ENCODE measurements around the gene BCKDHA. TPM values are rescaled to one million over a fixed set of nuclear protein-coding genes. Genes with fewer than 3 reads are reported as not detected.
"Not testable (repeated sequence)": the region's sequence is repeated elsewhere in the genome, so short reads cannot be mapped to it uniquely, and the experiment has no call there.

The BCKDHA gene
- total RNA-seq, 1 experiment from 2014 or later: 19.4 TPM

GRCh38 chr19:41456342-41456918, 58.8 kb downstream of the BCKDHA start:
- Mint-ChIP-seq H3K27me3 (ENCODE audit: insufficient read depth, unreplicated experiment) (peaks cover 18% of the 10 kb centered on the region), H3K4me3 (ENCODE audit: unreplicated experiment) (no peak overlapping the region), H3K36me3 (ENCODE audit: insufficient read depth, unreplicated experiment) (no peaks in the 10 kb centered on the region), H3K27ac (ENCODE audit: unreplicated experiment) (no peak overlapping the region), H3K9me3 (ENCODE audit: unreplicated experiment) (no peaks in the 10 kb centered on the region), H3K4me1 (ENCODE audit: low read depth, unreplicated experiment) (no peaks in the 10 kb centered on the region)
- TF ChIP-seq, protein P1, sequence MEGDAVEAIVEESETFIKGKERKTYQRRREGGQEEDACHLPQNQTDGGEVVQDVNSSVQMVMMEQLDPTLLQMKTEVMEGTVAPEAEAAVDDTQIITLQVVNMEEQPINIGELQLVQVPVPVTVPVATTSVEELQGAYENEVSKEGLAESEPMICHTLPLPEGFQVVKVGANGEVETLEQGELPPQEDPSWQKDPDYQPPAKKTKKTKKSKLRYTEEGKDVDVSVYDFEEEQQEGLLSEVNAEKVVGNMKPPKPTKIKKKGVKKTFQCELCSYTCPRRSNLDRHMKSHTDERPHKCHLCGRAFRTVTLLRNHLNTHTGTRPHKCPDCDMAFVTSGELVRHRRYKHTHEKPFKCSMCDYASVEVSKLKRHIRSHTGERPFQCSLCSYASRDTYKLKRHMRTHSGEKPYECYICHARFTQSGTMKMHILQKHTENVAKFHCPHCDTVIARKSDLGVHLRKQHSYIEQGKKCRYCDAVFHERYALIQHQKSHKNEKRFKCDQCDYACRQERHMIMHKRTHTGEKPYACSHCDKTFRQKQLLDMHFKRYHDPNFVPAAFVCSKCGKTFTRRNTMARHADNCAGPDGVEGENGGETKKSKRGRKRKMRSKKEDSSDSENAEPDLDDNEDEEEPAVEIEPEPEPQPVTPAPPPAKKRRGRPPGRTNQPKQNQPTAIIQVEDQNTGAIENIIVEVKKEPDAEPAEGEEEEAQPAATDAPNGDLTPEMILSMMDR (IDR thresholded peaks at IDR 0.05; ENCODE audit: insufficient read depth in 1 of 2, low read depth in 1 of 2, low read length in 1 of 2, severe bottlenecking in 1 of 2, unreplicated experiment in 1 of 2): no peak
- H3K9me3 ChIP-seq: no peaks in the 10 kb centered on the region; the same call in 1 of the 2 replicates
- H3K4me1 ChIP-seq: no peaks in the 10 kb centered on the region
- ChIA-PET CTCF (no interaction called here), POLR2A (no interaction called here)
- no peaks in the 10 kb centered on the region for H3K36me3 ChIP-seq (ENCODE audit: control insufficient read depth, insufficient read depth, low read length)
- H3K4me3 ChIP-seq (ENCODE audit: low read depth, low read length): no peak overlapping the region
- no TSS peak for BruUV-seq (replicated peaks)
- no peaks in the 10 kb centered on the region for H3K27me3 ChIP-seq (replicated peaks; ENCODE audit: control insufficient read depth, insufficient read depth, low read length)
- no peak for DNase-seq
- intact Hi-C loops (cut with micrococcal nuclease; ENCODE audit: unreplicated experiment): no loop called here

- TF ChIP-seq, protein P1 (IDR thresholded peaks at IDR 0.05; ENCODE audit: insufficient read depth in 1 of 2, low read depth in 1 of 2, low read length in 1 of 2, severe bottlenecking in 1 of 2, unreplicated experiment in 1 of 2): no peak
- peaks cover 2% of the 10 kb centered on the region; the same call in 1 of the 2 replicates for H3K9me3 ChIP-seq
- ChIA-PET POLR2A (interaction anchor here (0.6 kb wide), 1 partner anchor 18 kb away, joined by 3 read pairs; no protein-coding TSS in a partner anchor), CTCF (no interaction called here)
- no peak overlapping the region for H3K4me3 ChIP-seq (ENCODE audit: low read depth, low read length)
- no peaks in the 10 kb centered on the region for H3K36me3 Mint-ChIP-seq (ENCODE audit: insufficient read depth, unreplicated experiment)
- H3K9me3 Mint-ChIP-seq (ENCODE audit: unreplicated experiment): peaks cover 5% of the 10 kb centered on the region
- H3K4me1 Mint-ChIP-seq (ENCODE audit: low read depth, unreplicated experiment): no peaks in the 10 kb centered on the region
- H3K27me3 ChIP-seq (replicated peaks; ENCODE audit: control insufficient read depth, insufficient read depth, low read length): no peaks in the 10 kb centered on the region
- H3K36me3 ChIP-seq (ENCODE audit: control insufficient read depth, insufficient read depth, low read length): no peaks in the 10 kb centered on the region
- no TSS peak for BruUV-seq (replicated peaks)
- H3K27ac Mint-ChIP-seq (ENCODE audit: unreplicated experiment): no peak overlapping the region
- no peak for DNase-seq
- H3K4me1 ChIP-seq: no peaks in the 10 kb centered on the region
- no peak overlapping the region for H3K4me3 Mint-ChIP-seq (ENCODE audit: unreplicated experiment)
- H3K27me3 Mint-ChIP-seq (ENCODE audit: insufficient read depth, unreplicated experiment): peaks cover 18% of the 10 kb centered on the region
- intact Hi-C loops (cut with micrococcal nuclease; ENCODE audit: unreplicated experiment): no loop called here
These were observed 59.6 kb downstream of the BCKDHA start for GRCh38 chr19:41457241-41457640.

GRCh38 chr19:41462497-41462896, 64.9 kb downstream of the BCKDHA start:
- ChIA-PET POLR2A (no interaction called here), CTCF (no interaction called here)
- TF ChIP-seq, protein P1 (IDR thresholded peaks at IDR 0.05; ENCODE audit: insufficient read depth in 1 of 2, low read depth in 1 of 2, low read length in 1 of 2, severe bottlenecking in 1 of 2, unreplicated experiment in 1 of 2): no peak
- Histone ChIP-seq H3K27me3 (replicated peaks; ENCODE audit: control insufficient read depth, insufficient read depth, low read length) (no peaks in the 10 kb centered on the region), H3K4me1 (no peaks in the 10 kb centered on the region), H3K36me3 (ENCODE audit: control insufficient read depth, insufficient read depth, low read length) (no peaks in the 10 kb centered on the region), H3K9me3 (0 out of 2 replicates have a peak, but pooled peaks cover 2% of the 10 kb centered on the region), H3K4me3 (ENCODE audit: low read depth, low read length) (no peak overlapping the region)
- Mint-ChIP-seq H3K4me1 (ENCODE audit: low read depth, unreplicated experiment) (peaks cover 6% of the 10 kb centered on the region), H3K36me3 (ENCODE audit: insufficient read depth, unreplicated experiment) (no peaks in the 10 kb centered on the region), H3K27me3 (ENCODE audit: insufficient read depth, unreplicated experiment) (peaks cover 18% of the 10 kb centered on the region), H3K27ac (ENCODE audit: unreplicated experiment) (no peak overlapping the region), H3K4me3 (ENCODE audit: unreplicated experiment) (no peak overlapping the region), H3K9me3 (ENCODE audit: unreplicated experiment) (peaks cover 19% of the 10 kb centered on the region)
- intact Hi-C loops (cut with micrococcal nuclease; ENCODE audit: unreplicated experiment): no loop called here
- no TSS peak for BruUV-seq (replicated peaks)
- no peak for DNase-seq

DNA sequence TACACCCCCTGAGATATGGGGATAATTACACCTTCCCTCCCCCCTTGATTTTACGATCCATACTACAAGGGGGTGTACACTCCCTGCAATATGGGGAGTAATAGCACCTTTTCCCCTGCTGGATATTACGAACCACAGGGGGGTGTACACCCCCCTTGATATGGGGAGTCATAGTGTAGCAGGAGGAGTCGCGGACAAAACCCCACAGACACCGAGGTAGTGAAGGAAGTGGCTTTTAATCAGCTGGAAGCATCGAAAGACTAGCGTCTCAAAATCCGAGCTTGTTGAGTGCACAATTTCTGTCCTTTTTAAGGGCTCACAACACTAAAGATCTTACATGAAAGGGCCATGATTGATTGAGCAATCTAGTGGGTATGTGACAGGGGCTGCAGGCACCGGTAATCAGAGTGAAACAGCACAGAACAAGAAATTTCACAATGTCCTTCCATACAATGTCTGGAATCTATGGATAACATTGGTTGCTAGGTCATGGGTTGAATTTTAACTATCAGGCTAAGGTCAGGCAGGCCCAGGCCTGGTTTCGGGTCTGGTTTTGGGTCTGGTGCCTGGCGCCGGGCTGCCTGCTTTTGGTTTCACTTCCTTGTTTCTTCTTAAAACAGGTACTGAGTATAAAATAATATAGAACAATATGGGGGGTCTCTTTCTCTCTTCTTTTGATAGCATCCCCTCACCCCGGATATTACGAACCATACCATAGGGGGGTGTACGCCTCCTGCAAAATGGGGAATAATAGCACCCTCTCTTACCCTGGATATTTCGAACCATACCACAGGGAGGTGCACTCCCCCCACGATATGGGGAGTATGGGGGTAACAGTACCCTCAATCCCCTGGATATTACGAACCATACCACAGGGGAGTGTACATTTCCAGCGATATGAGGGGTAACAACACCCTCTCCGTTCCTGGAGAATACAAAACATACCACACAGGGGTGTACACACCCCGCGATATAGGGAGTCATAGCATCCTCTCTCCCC, 65.9 kb downstream of the BCKDHA start:
- H3K36me3 Mint-ChIP-seq (ENCODE audit: insufficient read depth, unreplicated experiment); DNase-seq; intact Hi-C loops (cut with micrococcal nuclease; ENCODE audit: unreplicated experiment): not testable (repeated sequence)

More for the DNA sequence above, 65.9 kb downstream of the BCKDHA start:
- H3K4me1 Mint-ChIP-seq (ENCODE audit: low read depth, unreplicated experiment); H3K9me3 ChIP-seq; H3K27ac Mint-ChIP-seq (ENCODE audit: unreplicated experiment); POLR2A ChIA-PET; H3K27me3 ChIP-seq (replicated peaks; ENCODE audit: control insufficient read depth, insufficient read depth, low read length); H3K4me1 ChIP-seq; H3K36me3 ChIP-seq (ENCODE audit: control insufficient read depth, insufficient read depth, low read length); H3K4me3 Mint-ChIP-seq (ENCODE audit: unreplicated experiment); H3K4me3 ChIP-seq (ENCODE audit: low read depth, low read length); BruUV-seq (replicated peaks): not testable (repeated sequence)
- H3K27me3 Mint-ChIP-seq (ENCODE audit: insufficient read depth, unreplicated experiment): peaks cover 16% of the 10 kb centered on the region
- H3K9me3 Mint-ChIP-seq (ENCODE audit: unreplicated experiment): peaks cover 19% of the 10 kb centered on the region
- CTCF ChIA-PET: interaction anchor here (0.6 kb wide), 1 partner anchor 309 kb away, joined by 4 read pairs; no protein-coding TSS in a partner anchor
